ENCODE data around the gene CCDC18.

DNA sequence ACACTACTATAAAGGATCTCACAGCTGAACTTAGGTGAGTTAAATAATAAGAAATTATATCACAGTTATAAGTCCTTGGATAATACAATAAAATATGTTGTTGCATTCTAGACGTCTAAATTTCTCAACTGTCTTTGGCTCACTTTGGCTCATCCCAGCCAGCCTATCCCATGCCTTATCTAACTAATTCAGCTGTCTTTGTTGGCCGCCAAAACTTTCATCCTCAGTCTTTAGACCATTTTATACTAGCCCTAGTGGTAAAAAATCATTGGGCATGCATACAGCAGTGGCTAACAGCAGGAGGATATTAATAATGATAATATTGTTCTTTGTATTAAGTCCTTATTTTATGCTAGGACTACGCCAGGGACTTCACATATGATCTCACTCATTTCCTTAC lies 59.3 kb downstream of the CCDC18 start:
- TF ChIP-seq GATA3 (IDR thresholded peaks at IDR 0.05; ENCODE audit: low read depth, low read length), result no peak
- no peak for TF ChIP-seq GATA2 (IDR thresholded peaks at IDR 0.05; ENCODE audit: low read depth, low read length)
